SU-DHL-6 (cell line): ENCODE data around the gene MTA3.

Experiments
- CTCF ChIP-seq: fragments of 200-600 bp; sonication (generic); IDR thresholded peaks from one replicate; pipeline ENCODE4 v1.5.1; 2017; ENCODE audit warnings: antibody characterized with exemption, mild to moderate bottlenecking, low read length, moderate library complexity; ENCODE audit not compliant: insufficient read depth, poor library complexity, severe bottlenecking
- EZH2phosphoT487 ChIP-seq: fragments of 200-600 bp; sonication (generic), shearing (Covaris generic); conservative IDR thresholded peaks from 2 replicates; pipeline ENCODE4 v1.6.1; 2018; ENCODE audit warnings: mild to moderate bottlenecking, antibody characterized with exemption, low read length, moderate library complexity, mixed read lengths

DNA sequence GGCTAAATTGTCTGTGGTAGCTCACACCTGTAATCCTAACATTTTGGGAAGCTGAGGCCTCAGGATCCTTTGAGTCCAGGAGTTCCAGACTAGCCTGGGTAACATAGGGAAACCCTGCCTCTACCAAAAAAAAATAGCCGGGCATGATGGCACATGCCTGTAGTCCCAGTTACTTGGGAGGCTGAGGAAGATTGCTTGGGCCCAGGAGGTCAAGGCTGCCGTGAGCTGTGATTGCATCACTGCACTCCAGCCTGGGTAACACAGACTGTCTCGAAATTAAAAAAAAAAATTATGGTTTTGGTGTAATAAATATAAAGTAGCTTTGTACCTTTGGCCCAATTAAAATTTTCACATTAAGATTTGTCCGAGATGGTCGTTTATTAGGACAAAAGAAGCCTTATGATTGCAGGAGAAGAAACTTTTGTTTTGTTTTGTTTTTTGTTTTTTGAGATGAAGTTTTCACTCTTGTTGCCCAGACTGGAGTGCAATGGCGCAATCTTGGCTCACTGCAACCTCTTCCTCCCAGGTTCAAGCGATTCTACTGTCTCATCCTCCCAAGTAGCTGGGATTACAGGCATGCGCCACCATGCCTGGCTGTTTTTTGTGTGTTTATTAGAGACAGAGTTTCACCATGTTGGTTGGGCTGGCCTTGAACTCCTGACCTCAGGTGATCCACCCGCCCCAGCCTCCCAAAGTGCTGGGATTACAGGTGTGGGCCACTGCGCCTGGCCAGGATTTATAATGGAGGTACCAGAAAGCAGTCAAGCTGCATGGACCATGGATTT, 4.1 kb downstream of the MTA3 start:
- TF ChIP-seq CTCF (no peak), EZH2phosphoT487 (no peak)
